ENCODE measurements around the gene DNAJC22. TPM values are rescaled to one million over a fixed set of nuclear protein-coding genes. Genes with fewer than 3 reads are reported as not detected.

DNAJC22 gene
- total RNA-seq (2022; extraction: Qiagen RNA extraction; ENCODE audit: low read depth) = 19.2 to 24.7 TPM (median 20.0 TPM) in 5 replicates

DNA sequence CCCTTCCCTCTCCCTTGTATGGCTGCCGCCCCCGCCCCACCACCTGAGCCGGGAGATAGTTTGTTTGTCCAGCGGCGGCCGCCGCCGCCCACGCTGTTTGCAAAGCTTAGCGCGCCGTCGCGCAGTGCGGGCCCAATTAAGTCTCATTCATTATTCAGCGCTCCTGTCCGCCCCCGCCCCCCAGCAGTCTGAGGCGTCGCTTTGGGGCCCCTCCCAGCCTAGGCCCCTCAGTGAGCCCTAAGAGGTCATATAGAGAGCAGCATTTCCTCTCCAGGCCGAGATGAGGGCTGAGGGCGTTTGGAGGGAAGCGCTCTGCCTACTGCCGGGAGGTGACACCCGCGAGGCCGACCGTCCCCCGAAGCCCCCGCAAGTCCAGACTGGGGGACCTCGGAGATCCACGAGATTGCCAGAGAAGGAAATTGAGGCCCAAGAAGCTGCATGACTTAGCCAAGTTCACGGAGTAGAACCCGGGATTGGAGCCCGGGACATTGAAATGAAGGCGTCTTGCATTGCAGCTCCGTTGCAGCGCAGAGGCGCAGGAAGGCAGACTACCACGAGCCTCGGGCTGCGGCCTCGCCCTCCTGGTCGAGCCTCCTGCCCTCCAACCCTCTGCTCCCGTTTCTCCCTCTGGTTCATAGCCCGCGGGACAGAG lies at the start of gene DNAJC22:
Gene DNAJC22, plus strand, starts transcription at position 230 of the 652 bp plus-strand sequence. CDS start 1,985 bp downstream, outside the sequence.

DNA sequence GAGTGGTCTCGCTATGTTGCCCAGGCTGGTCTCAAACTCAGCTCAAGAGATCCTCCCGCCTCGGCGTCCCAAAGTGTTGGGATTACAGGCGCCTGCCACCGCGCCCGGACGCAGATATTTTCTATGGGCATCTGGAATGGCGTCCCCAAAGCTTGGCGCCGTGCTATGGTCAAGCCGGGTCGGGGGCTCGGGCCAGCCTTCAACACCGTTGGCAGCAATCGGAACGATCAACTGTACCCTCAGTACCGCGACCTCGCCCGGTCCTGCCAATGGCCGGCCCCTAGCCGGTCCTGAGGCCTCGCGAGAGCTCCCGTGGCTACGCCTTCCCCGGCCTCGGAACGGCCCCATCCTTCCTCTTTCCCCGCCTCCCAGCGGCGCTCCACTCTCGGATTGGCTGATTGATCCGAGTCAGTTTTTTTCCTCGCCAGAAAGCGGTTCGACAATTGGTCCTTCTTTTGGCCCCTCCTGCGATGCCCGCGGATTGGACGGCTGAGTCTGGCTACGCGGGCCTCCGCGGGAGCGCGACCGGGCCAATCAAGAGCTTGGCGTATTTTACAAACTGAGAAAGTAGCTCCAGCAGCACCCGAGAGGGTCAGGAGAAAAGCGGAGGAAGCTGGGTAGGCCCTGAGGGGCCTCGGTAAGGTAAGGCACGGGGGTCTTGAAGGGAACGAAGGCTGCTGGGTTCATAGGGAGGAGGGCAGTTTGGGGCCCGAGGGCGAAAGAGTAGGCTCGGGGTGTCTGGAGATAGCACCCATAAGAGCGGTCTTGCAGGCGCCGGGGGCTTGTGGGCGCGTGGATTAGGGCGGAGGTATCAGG lies 23.8 kb upstream of the DNAJC22 start, which contains the start of gene TROAP:
Gene TROAP, plus strand, starts transcription at position 548 of the 816 bp plus-strand sequence. CDS start 354 bp downstream, outside the sequence.

DNA sequence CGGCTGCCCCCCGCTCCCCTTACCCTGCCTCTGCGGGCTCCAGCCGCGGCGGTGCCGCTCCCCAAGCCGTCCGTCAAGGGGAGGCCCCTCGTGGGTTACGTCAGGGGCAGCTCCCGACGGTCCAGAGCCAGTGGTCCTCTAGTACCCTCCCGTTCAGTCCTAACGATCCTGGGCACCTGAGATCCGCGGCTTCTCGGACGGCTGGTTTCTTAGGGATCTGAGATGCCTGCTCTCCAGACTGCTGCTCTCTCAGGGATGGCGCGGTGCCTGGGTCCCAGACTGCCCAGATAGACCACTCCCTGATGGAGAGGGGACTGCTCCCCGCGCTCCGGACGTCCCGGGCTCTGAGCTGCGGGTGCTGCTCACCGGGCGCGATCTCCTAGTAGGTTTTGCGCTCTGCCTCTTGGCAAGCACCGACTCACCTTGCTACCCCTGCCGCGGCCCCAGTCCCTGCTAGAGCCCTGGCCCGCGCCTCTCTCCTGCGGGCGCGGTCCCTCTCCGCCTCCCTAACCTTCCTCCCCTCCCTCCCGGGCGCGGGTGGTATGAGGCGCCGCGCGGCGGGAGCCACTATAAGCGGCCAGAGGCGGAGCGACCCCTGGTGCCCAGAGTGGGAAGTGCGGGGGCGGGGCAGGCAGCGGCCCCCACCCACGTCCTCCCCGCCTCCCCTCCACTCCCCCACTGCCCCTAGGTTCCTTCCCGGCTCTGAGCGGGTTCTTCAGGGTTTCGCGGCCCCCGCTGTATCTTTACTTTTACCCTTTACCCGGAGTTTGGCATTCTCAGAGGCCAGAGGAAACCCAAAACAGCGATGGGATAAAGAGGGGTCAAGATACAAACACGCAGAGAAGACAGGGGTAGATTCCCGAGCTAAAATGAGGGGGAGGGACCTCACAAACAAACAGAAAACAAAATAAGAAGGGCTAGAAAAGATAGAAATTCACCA lies 9.8 kb upstream of the DNAJC22 start, which contains the start of gene C1QL4:
Gene C1QL4, minus strand, starts transcription at position 544 of the 940 bp plus-strand sequence. CDS start 711 bp downstream, outside the sequence.

DNA sequence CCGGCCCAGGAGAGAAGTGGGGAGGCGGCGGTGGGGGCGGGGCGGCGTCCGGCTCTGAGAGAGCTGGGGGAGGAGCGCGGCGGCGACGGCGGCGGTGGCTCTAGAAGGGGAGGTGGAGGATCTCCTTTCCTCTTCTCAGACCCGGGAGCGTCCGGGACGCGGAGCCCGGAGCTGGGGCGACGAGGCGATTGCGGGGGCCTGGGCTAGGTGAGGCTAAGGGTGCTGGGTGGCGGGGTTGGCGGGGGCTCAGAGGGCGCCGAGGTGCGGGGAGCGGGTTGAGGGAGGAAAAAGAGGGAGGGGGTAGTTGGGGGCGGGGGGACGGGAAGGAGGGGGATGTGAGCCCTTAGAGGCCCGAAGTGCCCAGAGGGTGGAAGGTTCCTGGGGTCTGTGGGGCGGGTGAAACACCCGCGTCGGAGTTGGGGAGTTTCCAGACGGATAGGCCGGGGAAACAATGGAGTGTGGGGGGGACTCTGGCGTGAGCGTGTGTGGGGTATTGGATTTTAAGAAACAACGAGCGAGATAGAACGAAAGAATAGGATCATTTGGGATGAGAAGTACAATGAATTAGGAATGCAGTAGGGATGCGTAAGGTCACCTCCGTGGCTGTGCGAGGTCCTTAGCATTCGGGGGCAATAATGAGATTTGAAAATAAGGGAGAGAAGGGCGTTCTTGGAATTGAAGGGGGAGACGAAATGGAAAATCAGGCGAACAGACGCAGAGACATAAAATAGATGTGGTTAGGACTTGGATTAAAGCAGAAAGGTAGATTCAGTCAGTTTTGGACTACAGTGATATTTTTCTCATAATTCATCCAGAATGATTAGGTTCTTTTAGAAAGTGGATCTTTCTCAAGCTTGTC lies 20.9 kb downstream of the DNAJC22 start, which contains the start of gene SPATS2:
Gene SPATS2, plus strand, starts transcription at position 82 of the 859 bp plus-strand sequence. CDS start 93,551 bp downstream, outside the sequence.

Other genes with a start within 250 kb of the DNAJC22 start
- 10.6 to 16.5 TPM (median 15.7 TPM) in 5 replicates for gene LMBR1L, start 236.0 kb upstream of the DNAJC22 start, total RNA-seq (2022; extraction: Qiagen RNA extraction; ENCODE audit: low read depth)
- gene TUBA1B, start 215.5 kb upstream of the DNAJC22 start, total RNA-seq (2022; extraction: Qiagen RNA extraction; ENCODE audit: low read depth) = 2,156 to 2,553 TPM (median 2,429 TPM) in 5 replicates
- gene TUBA1A, start 157.8 kb upstream of the DNAJC22 start, total RNA-seq (2022; extraction: Qiagen RNA extraction; ENCODE audit: low read depth) = 169 to 204 TPM (median 193 TPM) in 5 replicates
- gene TUBA1C, start 81.8 kb upstream of the DNAJC22 start, total RNA-seq (2022; extraction: Qiagen RNA extraction; ENCODE audit: low read depth) = 1,814 to 2,090 TPM (median 1,891 TPM) in 5 replicates
- gene PRPH, start 51.7 kb upstream of the DNAJC22 start, total RNA-seq (2022; extraction: Qiagen RNA extraction; ENCODE audit: low read depth) = 0.77 to 1.6 TPM (median 1.1 TPM) in 5 replicates
- gene TROAP, start 23.6 kb upstream of the DNAJC22 start, total RNA-seq (2022; extraction: Qiagen RNA extraction; ENCODE audit: low read depth) = 78.1 to 121 TPM (median 84.3 TPM) in 5 replicates
- 3.4 to 5.7 TPM (median 5.0 TPM) in 5 replicates for gene C1QL4, start 9.7 kb upstream of the DNAJC22 start, total RNA-seq (2022; extraction: Qiagen RNA extraction; ENCODE audit: low read depth)
- gene SPATS2, start 20.6 kb downstream of the DNAJC22 start, total RNA-seq (2022; extraction: Qiagen RNA extraction; ENCODE audit: low read depth) = 30.6 to 40.8 TPM (median 34.2 TPM) in 5 replicates
- gene KCNH3, start 192.1 kb downstream of the DNAJC22 start, total RNA-seq (2022; extraction: Qiagen RNA extraction; ENCODE audit: low read depth) = 2.4 to 3.0 TPM (median 2.9 TPM) in 5 replicates
- 63.9 to 69.1 TPM (median 67.7 TPM) in 5 replicates for gene MCRS1, start 221.3 kb downstream of the DNAJC22 start, total RNA-seq (2022; extraction: Qiagen RNA extraction; ENCODE audit: low read depth)

Data from A549 treated with CpdA at 1 μM for 4 hours (cell line).